Mucosa of gallbladder (tissue), 1 donor: ENCODE results near the gene MIS18A. TPM values are rescaled to one million over a fixed set of nuclear protein-coding genes. Genes with fewer than 3 reads are reported as not detected.
"Not testable (repeated sequence)": the region's sequence is repeated elsewhere in the genome, so short reads cannot be mapped to it uniquely, and the experiment has no call there.

Experiments used
- DNase-seq: peaks from one replicate; pipeline ENCODE4 v3.0.0-alpha.2; 2020; ENCODE audit warnings: low spot score
- total RNA-seq: library from RNA; stranded (reverse); gene quantifications from one replicate; pipeline ENCODE4 v1.2.1, GENCODE V29; 2021
- donor health status: DM: no; HTN: no; CAD: no.

Gene MIS18A
- total RNA-seq, 1 donor from 2014 or later: 6.5 TPM

DNA sequence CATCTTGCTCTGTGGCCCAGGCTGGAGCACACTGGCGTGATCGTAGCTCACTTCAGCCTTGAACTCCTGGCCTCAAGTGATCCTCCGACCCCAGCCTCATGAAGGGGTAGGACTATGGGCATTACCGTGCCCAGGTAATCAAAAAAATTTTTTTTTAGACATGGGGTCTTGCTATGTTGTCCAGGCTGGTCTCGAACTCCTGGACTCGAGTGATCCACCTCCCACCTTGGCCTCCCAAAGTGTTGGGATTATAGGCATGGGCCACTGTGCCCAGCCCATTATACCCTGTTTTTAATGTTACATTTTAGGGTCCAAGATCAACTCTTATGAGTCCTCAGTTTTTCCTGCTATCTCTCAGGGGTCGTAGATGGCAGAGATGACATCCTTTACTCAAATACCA, 26.1 kb upstream of the MIS18A start:
- DNase-seq: no peak

DNA sequence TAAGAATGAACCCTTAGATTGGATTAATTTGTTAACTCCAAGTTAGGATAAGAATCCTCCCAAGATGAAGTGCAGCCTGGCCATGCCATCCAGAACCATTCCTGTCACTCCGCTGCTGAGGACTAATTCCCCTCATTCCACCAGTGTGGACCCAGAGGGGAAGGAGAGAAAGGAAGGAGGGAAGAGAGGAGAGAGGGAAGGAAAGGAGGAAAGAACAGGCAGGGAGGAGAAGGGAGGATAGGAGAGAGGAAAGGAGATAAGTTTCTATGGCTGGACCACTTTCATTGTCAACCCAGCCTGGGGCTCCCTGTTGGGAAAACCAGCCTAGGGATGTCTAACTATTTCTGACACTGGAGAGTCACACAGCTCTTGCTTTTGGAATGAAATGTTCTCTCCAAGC, 24.5 kb upstream of the MIS18A start:
- DNase-seq: no peak

DNA sequence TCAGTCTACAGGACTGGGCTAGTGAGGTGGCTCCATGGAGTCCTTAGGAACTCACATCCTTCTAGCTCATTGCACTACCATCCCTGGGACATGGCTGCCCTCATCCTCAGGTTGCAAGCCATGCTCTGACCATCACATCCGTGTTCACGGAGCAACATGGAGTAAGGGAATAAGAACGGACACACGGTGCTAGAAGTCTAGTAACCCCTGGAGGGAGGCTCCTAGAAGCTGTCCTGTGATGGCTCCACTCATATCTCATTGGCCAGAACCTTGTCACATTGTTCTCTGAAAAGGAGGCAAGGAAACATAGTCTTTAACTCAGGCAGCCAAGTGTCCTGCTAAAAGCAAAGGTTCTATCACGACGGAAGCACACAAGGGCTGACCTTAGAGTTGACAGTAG, 23.7 kb upstream of the MIS18A start:
- DNase-seq: no peak

DNA sequence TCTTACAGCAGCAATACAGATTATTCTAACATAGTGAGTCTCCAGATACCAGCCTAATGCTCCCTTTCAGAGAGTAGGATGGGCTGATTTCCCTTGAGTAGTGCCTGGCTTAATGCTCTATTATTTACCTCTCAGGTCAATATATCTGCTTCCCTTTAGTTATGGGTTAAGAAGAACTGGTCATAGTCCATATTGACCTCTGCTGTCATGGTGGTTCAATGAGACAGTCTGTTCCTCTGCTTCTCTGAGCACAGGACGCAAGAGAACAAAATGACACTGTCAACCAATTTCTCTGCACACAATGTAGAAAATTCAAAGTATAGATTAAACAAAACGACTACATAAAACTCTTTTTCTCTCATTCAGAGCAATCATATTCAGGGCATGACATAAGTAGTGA, 22.7 kb upstream of the MIS18A start:
- DNase-seq: no peak

DNA sequence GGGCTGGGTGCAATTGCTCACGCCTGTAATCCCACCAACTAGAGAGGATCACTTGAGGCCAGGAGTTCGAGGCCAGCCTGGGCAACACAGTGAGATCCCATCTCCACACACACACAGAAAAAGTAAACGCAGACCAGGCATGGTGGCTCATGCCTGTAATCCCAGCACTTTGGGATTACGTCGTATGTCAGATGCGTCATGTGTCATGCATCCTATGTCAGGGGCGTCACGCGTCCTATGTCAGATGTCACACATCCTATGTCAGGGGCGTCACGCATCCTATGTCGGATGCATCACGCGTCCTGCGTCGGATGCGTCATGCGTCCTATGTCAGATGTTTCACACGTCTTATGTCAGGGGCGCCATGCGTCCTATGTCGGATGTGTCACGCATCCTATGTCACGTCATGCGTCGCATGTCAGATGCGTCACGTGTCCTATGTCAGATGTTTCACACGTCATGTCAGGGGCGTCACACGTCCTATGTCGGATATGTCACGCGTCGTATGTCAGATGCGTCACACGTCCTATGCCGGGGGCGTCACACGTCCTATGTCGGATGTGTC, 21.4 kb upstream of the MIS18A start:
- no peak for DNase-seq

DNA sequence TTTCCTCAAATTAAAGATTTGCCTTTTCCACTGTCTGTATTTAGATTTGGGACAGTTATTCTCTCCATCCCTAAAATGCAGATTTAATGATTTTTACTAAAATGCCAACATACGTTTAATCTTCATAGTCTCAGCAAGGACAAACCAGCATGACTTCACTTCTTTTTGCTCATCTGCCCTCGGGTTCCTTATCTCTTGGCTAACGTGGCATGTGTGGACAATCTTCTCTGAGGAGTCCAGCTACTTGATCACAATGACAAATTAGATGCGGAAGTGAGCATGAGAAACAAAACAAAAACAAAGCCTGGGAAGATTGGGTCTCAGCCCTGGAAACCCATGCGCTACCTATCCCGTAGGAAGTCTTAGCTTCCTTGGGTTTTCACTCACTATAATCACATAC, 20.8 kb upstream of the MIS18A start:
- DNase-seq: no peak

DNA sequence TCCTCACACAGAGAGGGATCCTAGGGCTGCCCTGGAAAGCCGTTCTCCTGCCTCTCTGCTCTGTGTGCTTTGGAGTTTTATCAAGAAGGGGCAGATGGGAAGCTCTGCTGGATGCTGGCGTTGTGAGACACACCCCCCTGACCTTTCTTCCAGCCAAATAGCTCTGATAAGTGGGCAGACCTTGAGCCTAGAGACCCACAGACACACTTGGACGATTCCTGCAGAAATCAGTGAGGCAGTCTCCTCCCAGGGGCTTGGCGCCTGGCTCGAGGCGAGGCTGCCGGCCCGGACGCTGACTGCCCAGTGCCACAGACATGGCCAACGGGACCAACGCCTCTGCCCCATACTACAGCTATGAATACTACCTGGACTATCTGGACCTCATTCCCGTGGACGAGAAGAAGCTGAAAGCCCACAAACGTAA, 19.8 kb upstream of the MIS18A start, which contains the start of gene MRAP:
Gene MRAP, plus strand, starts transcription at position 198 of the 424 bp plus-strand sequence. Its CDS starts 117 bp downstream, at position 315.
- DNase-seq: no peak

DNA sequence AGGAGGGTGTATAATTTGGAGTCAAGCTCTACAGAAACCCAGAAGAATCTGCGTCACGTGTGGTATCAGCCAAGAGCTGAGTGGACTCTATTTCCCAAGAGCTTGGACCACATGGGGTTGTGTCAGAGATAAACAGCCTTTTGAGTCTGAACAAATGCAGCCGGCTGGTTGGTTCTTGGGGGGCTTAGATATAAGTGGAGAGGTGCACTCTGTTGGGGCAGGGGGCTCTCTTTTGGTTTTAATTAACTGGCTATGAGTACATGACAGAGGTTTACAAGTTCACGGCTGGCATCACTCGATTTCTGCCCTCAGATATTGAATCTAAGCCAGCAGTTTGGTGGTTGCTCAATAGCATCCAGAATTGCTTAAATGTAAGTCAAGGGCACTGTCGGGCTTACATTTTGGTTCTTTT, 19.3 kb upstream of the MIS18A start:
- DNase-seq: no peak

DNA sequence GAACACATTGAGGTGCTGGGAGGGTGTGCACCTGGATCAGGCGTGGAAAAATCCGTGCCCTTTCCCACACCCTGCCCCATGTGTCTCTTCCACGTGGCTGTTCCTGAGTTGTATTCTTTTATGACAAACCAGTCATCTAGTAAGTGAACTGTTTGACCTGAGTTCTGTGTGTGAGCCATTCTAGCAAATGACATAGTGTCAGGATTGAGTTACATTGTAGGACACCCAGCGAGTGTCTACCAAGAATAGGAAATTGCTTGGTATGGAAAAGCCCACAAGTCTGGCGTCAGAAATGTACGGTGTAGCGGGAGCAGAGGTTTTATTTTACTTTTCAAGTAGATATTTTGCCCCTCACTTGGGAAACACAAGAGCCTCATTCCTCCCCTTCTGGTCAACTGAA, 18.6 kb upstream of the MIS18A start:
- no peak for DNase-seq

DNA sequence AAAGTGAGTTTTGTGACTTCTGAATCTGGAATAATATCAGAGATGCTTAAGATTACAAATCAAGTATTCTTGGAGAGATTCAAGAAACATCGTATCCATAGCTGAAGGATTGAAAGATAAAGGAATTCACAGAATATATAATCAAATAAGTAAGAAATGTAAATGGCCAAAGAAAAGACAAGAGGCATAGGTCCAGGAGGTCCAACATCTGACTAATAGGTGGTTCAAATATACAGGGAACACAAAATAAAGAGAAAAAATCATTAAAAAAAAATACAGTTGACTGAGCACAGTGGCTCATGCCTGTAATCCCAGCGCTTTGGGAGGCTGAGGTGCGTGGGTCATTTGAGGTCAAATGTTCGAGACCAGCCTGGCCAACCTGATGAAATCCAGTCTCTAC, 6.6 kb upstream of the MIS18A start:
- no peak for DNase-seq

DNA sequence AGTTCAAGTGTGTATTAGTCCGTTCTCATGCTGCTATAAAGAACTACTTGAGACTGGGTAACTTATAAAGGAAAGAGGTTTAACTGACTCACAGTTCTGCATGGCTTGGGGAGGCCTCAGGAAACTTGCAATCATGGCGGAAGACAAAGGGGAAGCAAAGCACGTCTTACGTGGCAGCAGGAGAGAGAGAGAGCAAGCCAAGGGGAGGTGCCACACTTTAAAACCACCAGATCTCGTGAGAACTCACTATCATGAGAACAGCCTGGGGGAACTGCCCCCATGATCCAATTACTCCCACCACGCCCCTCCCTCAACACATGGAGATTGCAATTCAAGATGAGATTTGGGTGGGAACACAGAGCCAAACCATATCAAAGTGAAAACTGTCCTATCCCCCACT, 4.1 kb upstream of the MIS18A start:
- DNase-seq: no peak

DNA sequence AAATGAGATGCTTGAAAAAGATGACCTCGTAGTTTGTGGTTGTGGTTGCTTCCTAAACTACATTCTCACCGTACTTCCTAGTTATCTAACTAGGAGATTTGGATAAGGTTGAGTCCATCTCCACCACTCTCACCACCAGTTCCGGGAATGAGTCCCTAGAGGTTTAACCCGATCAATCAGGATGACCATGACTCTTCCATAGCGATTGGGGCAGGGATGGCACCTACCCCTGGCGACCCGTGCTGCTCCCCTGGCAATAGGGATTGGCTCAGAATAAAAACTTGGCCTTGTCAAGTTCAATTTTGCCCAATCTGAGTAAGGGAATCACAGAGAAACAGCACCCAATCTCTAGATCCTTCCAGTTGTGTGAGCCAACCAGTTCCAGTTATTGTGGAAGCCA, 2.7 kb upstream of the MIS18A start:
- no peak for DNase-seq

DNA sequence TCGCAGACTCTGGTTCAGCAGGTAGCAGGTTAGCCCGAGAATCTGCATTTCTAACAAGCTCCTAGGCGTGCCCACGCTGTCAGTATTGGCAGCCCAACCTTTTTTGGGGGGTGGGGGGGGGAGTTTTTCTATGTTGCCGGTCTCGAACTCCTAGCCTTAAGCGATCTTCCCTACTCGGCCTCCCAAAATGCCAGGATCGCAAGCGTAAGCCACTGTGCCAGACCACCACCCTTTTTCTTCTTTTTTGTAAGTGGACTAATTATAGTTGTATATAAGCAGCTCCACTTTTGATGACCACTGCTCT, 480 bp upstream of the MIS18A start:
- DNase-seq: no peak

DNA sequence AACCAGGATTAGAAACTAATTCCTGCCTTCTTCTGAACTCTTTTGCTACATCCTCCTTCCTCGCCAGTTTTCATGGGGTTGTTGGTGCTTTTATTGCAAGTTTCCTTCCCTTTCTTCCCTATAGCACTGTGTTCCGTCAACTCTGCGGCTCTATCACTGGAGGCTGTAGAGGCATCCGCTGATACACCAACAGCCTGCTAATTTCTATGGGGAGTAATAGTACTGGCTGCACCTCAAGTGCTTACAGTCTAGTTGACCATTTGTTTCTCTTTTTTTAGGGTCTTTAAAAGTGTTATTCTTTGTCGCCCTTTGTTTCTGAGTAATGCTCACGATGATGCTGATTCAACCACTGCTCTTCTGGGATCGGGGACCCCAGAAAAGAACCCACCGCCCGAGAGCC, 746 bp downstream of the MIS18A start:
- no peak for DNase-seq

DNA sequence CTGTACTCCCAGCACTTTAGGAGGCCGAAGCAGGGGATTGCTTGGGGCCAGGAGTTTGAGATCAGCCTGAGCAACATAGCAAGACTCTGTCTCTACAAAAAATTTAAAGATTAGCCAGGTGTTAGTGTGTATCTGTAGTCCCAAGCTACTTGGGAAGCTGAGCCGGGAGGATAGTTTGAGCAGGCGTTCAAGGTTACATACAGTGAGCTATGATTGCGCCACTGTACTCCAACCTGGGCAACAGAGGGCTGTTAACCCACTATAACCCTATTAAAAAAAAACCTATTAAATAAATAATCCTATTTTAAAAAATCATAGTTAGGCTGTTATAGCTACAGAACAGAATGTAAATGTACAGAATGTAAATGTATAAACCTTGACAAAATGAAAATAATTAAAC, 2.2 kb downstream of the MIS18A start:
- no peak for DNase-seq

DNA sequence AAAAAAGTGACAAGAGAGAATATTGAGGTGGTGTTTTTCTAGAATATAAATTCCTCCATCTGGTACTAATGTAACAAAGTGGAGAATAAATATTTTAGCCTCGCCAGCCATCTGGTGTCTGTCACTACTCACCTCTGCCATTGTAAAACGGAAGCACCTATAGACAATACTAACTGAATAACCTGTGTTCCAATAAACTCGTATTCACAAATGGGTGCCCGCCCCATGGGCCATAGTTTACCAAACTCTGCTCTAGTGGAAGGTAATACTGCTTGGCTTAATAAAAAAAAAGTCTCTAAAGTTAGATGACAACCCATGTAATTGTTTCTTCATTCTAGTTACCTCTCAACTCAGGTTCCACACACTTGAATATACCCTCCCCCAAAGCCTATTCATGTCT, 8.1 kb downstream of the MIS18A start:
- DNase-seq: no peak

DNA sequence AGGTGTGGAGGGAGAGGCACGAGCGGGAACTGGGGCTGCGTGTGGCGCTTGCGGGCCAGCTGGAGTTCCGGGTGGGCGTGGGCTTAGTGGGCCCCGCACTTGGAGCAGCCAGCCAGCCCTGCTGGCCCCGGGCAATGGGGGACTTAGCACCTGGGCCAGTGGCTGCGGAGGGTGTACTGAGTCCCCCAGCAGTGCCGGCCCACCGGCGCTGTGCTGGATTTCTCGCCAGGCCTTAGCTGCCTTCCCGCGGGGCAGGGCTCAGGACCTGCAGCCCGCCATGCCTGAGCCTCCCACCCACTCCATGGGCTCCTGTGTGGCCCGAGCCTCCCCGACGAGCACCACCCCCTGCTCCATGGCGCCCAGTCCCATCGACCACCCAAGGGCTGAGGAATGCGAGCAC, 13.5 kb downstream of the MIS18A start:
- DNase-seq: not testable (repeated sequence)

DNA sequence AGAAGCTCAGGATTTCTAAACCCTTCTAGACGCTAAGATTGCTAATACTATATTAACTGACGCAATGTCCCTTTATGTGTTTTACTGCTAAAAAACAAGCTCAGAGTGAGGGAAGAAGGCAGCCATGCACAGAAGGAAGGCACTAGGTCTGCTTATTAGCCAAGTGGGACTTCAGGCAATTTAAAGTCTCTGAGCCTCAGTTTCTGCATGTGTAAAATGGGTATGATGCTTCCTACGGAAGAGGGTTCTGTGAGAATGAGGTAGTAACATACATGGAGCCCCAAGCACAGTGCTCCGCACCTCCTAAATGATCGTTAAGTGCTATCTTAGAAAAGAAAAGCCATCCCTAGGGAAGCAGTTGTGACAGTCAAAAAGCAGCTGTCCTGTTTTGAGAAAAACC, 16.9 kb downstream of the MIS18A start:
- DNase-seq: no peak

DNA sequence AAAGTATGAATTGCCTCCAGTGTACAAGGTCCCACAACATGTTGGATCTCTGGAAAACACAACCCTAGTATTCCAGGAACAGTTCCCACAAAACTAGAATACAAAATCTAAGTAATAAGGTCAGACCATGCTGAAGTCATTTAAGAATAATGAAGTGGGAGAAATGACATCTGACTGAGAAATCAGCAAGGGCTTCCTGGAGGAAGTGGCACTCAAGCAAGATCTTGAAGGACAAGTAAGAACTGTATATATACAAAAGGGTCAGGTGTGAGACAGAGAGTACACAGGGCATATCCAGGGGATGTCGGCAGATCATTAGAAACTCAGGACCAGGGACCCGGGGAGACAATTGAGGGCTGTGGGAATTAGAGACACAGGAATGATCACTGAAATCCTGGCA, 18.7 kb downstream of the MIS18A start:
- no peak for DNase-seq

DNA sequence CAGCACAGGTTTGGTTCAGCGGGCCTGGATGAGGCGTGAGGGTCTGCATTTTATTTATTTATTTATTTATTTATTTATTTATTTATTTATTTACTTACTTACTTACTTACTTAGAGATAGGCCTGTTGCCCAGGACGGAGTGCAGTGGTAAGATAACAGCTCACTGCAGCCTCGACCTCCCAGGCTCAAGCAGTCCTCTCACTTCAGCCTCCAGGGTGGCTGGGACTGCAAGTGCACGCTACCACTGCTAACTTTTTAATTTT, 20.1 kb downstream of the MIS18A start:
- DNase-seq: not testable (repeated sequence)

DNA sequence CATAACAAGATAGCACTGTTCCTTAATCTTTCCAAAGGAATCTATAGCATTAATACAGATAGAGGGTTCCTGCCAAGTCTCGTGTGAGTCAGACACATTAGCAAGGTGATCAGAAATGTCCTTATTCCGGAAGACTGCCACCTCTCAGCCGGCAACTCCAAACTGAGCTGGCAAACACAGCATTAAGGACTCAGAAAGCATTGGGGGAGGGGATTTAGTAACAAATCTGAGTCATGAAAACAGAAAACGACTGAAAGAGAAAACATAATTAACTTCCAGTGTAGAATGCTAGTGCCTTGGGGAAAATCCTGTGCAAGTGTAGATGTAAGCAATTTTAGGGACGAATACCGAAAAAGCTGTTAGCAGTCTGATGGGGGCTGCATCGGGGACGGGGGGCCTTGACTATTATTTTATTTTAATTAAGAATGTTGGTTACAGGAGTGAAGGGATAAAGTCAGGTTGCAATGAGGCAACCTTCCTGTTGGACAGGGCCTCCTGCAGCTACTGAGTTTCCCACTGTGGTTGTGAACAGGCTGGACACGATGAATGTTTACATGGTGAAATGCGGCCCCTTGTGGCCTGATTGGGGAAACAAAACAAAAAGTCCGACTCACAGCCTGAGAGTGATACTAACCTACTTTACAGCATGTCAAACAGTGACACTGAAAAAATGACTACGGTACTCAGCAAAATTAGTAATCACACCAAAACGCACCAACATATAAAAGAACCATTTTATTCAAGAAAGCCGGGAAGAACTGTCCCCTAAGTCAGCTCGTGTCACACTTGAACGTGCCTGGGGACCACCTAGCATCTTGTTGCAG, 20.7 kb downstream of the MIS18A start:
- DNase-seq: peak; percentile 77

DNA sequence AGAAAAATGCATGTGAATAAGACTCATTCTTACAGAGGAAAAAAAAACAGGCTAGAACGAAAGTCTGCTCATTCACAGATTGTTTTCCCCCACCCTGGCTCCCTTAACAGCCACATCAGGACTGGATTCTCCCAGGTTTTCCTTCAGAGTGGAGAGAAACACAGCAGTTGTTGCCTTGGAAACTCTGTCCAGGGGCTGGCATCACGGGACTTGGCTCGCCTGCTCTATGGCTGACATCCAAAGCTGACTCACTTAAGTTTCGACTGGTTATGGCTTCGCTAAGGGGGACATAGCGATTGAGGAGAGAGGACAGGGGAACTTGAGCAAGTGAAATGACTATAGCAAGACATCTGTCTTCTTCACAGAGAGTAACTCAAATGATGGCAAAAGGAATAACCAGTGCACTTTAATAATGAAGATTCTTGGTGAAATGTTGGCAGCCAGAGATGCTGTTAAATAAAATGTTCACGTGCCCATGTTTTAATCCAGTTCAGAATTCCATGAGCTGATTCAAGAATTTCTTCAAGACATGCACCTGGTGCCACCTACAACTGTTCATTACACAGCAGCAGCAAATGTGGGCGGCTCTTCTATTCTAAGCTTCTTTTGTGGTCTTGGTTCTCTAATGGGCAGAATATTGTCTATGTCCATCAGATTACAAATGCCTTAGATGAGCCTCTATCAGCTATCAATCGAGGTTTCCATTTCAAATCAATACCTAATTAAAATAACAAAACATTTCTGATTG, 21.8 kb downstream of the MIS18A start:
- peak; percentile 68 for DNase-seq

DNA sequence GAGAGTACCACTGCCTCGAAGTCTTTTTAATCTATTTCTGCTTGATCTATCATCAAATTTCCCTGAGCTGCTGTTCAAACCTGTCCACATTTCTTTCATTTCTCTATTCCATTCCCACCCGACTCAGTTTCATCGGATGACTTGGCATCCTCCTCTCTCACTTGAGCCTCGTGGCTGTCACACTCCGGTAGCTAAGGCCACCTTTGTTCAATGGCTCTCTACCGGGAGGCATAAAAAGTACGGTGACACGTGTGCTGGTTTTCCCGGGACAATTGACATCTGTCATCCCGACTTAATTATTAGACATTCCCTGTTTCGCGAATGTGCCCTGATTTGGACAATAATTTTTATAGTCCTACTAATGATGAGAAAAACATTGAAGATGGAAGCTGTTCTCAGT, 22.6 kb downstream of the MIS18A start:
- DNase-seq: no peak
